Osteocyte (in vitro differentiated cells): ENCODE data around the gene TUSC7. TPM values are rescaled to one million over a fixed set of nuclear protein-coding genes. Genes with fewer than 3 reads are reported as not detected.

ENCODE experiments used
- DNase-seq: peaks from one replicate; pipeline ENCODE4 v3.0.0; 2021; ENCODE audit warnings: mixed read lengths; ENCODE audit not compliant: unreplicated experiment; ENCODE audit errors: extremely low spot score
- H3K27ac Mint-ChIP-seq: one replicate; pipeline ENCODE4 v1.8.0; 2021; ENCODE audit warnings: mild to moderate bottlenecking, mixed read lengths; ENCODE audit not compliant: unreplicated experiment
- H3K27me3 Mint-ChIP-seq: one replicate; pipeline ENCODE4 v1.8.0; 2021; ENCODE audit warnings: mixed read lengths; ENCODE audit not compliant: unreplicated experiment
- H3K36me3 Mint-ChIP-seq: one replicate; pipeline ENCODE4 v1.8.0; 2021; ENCODE audit warnings: mixed read lengths; ENCODE audit not compliant: unreplicated experiment
- H3K4me1 Mint-ChIP-seq: one replicate; pipeline ENCODE4 v1.8.0; 2021; ENCODE audit warnings: mixed read lengths; ENCODE audit not compliant: unreplicated experiment
- H3K4me3 Mint-ChIP-seq: one replicate; pipeline ENCODE4 v1.8.0; 2021; ENCODE audit warnings: mild to moderate bottlenecking, moderate library complexity, mixed read lengths; ENCODE audit not compliant: unreplicated experiment
- H3K9me3 Mint-ChIP-seq: one replicate; pipeline ENCODE4 v1.8.0; 2021; ENCODE audit warnings: mixed read lengths; ENCODE audit not compliant: unreplicated experiment
- total RNA-seq: library from RNA; stranded (reverse); gene quantifications from 2 replicates; pipeline ENCODE4 v1.2.1, GENCODE V29; 2021
- TF ChIP-seq, protein P1 (sequence below): fragments of 200-600 bp; sonication (generic); IDR thresholded peaks from 2 replicates; pipeline ENCODE4 v1.5.0; 2021; ENCODE audit warnings: antibody characterized with exemption, mild to moderate bottlenecking, moderate library complexity

Gene TUSC7
- total RNA-seq, 1 donor from 2014 or later = not detected

DNA sequence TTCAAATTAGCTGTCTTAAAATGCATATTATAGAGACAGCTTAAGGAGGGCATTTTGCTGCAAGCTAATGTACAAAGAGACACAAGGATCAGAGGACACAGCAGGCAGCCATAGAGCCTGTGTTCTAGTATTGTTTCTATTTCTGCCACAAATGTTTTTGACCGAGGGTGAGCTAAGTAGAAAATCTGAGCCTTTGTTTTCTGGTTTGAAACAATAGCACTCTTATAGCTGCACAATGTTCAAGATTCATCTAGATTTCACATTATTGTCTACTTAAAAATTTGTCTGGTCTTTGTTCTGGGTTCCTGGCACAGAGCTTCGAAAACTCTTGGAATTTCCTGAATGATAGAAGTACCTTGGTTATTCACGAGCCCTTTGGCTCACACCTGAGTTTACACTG lies 40.0 kb upstream of the TUSC7 start:
- H3K27ac Mint-ChIP-seq = no peak overlapping the region
- TF ChIP-seq, protein P1, sequence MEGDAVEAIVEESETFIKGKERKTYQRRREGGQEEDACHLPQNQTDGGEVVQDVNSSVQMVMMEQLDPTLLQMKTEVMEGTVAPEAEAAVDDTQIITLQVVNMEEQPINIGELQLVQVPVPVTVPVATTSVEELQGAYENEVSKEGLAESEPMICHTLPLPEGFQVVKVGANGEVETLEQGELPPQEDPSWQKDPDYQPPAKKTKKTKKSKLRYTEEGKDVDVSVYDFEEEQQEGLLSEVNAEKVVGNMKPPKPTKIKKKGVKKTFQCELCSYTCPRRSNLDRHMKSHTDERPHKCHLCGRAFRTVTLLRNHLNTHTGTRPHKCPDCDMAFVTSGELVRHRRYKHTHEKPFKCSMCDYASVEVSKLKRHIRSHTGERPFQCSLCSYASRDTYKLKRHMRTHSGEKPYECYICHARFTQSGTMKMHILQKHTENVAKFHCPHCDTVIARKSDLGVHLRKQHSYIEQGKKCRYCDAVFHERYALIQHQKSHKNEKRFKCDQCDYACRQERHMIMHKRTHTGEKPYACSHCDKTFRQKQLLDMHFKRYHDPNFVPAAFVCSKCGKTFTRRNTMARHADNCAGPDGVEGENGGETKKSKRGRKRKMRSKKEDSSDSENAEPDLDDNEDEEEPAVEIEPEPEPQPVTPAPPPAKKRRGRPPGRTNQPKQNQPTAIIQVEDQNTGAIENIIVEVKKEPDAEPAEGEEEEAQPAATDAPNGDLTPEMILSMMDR = no peak
- no peak for DNase-seq
- H3K27me3 Mint-ChIP-seq = peaks cover 3% of the 10 kb centered on the region
- no peaks in the 10 kb centered on the region for H3K9me3 Mint-ChIP-seq
- H3K4me3 Mint-ChIP-seq = no peak overlapping the region
- H3K4me1 Mint-ChIP-seq = no peaks in the 10 kb centered on the region
- H3K36me3 Mint-ChIP-seq = no peaks in the 10 kb centered on the region

DNA sequence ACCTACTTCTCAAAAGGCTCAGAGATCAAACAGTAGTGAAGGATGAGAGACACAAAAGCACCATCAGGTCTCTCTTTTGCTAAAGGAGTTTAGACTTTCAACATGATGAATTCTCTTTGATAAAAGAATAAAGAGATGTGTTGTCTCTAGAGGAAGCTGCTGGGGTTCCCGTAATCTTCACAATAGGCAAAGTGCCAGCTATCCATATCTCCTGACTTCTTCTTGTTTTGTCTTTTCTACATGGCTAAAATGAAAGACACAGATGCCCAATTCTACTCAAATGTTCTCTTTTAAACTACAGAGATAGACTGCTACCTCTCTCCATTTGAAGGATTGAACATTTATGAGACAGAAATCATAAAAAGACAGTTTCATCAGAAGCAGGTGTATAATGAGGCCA lies 38.4 kb upstream of the TUSC7 start:
- Mint-ChIP-seq H3K4me3 (no peak overlapping the region), H3K27me3 (peaks cover 3% of the 10 kb centered on the region), H3K4me1 (no peaks in the 10 kb centered on the region), H3K36me3 (no peaks in the 10 kb centered on the region), H3K9me3 (no peaks in the 10 kb centered on the region), H3K27ac (no peak overlapping the region)
- no peak for DNase-seq
- TF ChIP-seq, protein P1 = no peak

DNA sequence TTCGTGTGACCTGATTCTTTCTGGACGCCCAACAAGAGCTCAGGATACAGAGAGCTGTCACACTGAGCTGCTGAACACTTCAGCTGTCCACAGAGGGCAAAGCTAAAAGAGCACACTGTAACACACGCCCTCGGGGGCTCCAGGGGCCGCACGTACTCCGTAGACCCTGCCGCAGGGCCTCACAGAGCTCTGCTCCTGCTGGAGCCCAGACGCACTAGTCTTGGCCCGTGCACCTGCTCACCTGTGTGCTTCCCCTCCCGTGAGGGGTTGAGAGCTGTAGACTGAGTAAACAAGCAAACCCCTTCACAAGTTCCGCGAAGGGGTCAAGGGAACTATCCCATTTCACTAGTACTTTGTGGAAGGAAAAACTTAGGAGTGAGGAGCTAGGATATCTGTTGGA lies 30.7 kb upstream of the TUSC7 start:
- H3K9me3 Mint-ChIP-seq = peaks cover 5% of the 10 kb centered on the region
- no peaks in the 10 kb centered on the region for H3K4me1 Mint-ChIP-seq
- H3K27ac Mint-ChIP-seq = no peak overlapping the region
- no peaks in the 10 kb centered on the region for H3K27me3 Mint-ChIP-seq
- no peak for DNase-seq
- TF ChIP-seq, protein P1 = no peak
- no peaks in the 10 kb centered on the region for H3K36me3 Mint-ChIP-seq
- no peak overlapping the region for H3K4me3 Mint-ChIP-seq

DNA sequence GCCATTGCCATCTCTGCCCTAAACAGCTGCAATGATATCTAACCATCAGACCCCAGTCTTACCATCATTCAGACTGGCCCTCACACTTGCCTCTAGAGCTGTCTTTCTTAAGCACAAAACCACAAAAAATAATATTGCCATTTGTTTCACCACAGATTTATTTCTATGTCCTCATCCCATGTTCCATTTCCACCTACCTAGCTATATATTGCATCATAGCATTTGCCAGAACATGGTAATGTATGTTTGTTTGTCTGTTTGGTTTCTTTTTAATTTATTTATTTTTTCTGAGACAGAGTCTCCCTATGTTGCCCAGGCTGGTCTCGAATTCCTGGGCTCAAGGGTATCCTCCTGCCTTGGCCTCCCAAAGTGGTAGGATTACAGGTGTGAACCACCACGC lies 18.5 kb upstream of the TUSC7 start:
- no peak overlapping the region for H3K4me3 Mint-ChIP-seq
- no peaks in the 10 kb centered on the region for H3K9me3 Mint-ChIP-seq
- no peaks in the 10 kb centered on the region for H3K4me1 Mint-ChIP-seq
- H3K36me3 Mint-ChIP-seq = no peaks in the 10 kb centered on the region
- peaks cover 6% of the 10 kb centered on the region for H3K27me3 Mint-ChIP-seq
- no peak overlapping the region for H3K27ac Mint-ChIP-seq
- no peak for DNase-seq
- TF ChIP-seq, protein P1 = no peak

DNA sequence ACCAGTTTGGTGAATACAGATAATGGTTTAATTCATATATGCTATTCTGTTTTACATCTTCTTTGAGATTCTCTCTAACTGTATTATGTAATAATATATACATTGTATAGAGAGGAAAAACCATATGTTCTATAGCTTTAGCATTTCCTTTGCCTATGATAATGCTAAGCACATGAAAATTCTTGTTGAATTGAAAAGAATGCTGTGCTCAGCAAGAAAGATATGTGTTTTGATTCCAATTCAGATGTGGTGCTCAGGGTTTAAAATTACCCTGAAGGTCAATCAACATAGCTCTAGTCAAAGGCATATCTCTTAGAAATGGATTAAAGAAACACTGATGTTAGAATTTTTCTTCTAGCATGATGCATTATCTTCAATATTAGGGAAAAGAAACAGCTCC lies 8.5 kb upstream of the TUSC7 start:
- Mint-ChIP-seq H3K36me3 (no peaks in the 10 kb centered on the region), H3K9me3 (no peaks in the 10 kb centered on the region), H3K27ac (no peak overlapping the region), H3K4me1 (no peaks in the 10 kb centered on the region), H3K27me3 (peaks cover 2% of the 10 kb centered on the region), H3K4me3 (no peak overlapping the region)
- TF ChIP-seq, protein P1 = no peak
- DNase-seq = no peak
